CD4-positive, alpha-beta T cell treated with Interferon gamma for 1 hour (primary cell): ENCODE data around the gene MIP.
"Not testable (repeated sequence)": the region's sequence is repeated elsewhere in the genome, so short reads cannot be mapped to it uniquely, and the experiment has no call there.

Experiments
- DNase-seq: peaks from one replicate; pipeline ENCODE4 v3.0.0-alpha.2; 2020

MIP gene

DNA sequence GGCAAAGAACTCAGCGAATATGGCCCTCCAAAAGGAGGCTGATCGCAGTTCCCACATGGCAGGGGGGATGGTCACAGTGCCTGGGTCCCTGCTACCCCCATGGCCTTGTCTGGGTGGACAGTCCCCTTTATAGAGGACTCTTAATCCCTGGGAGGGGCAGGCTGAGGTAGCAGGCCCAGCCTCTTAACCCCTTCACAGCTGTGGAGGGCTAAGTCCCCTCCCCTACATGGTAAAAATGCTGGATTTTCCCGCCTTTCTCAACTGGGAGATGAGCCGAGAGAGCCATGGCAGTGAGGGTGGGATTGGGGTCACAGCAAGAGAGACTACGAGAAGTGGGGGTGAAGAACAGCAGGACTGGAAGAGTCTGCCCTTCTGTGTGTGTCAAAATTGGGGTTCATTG is at the start of gene MIP:
MIP (minus strand) TSS at position 101 of the 400 bp plus-strand sequence; CDS start at position 57, 44 bp downstream.
- no peak for DNase-seq

DNA sequence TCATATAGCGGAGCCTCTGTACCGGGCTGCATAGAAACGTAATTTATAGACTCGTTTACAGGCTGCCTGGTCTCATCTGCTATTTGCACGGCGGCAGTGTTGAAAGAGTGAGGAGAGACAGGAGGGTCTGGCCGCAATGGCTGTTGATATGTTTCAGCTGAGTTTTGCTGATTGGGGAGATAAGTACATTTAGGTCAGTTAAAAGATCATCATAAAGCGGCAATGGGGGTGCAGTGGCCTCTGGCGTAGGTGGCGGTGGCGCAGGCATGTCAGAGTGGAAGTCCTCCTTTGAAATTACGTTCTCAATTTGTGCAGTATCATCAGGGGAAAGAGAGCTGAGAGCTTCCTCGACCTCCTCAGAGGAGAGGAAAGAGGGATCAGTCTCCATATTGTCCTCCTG is 45.4 kb upstream of the MIP start:
- not testable (repeated sequence) for DNase-seq

DNA sequence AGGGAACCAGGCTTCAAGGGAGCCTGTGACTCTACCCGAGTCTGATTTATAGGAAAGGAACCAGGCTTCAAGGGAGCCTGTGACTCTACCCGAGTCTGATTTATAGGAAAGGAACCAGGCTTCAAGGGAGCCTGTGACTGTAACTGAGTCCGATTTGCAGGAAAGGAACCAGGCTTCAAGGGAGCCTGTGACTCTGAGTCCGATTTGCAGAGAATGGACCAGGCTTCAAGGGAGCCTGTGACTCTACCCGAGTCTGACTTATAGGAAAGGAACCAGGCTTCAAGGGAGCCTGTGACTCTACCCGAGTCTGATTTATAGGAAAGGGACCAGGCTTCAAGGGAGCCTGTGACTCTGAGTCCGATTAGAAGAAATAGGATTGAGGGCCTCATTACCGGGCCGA is 45.0 kb upstream of the MIP start:
- DNase-seq, result not testable (repeated sequence)

DNA sequence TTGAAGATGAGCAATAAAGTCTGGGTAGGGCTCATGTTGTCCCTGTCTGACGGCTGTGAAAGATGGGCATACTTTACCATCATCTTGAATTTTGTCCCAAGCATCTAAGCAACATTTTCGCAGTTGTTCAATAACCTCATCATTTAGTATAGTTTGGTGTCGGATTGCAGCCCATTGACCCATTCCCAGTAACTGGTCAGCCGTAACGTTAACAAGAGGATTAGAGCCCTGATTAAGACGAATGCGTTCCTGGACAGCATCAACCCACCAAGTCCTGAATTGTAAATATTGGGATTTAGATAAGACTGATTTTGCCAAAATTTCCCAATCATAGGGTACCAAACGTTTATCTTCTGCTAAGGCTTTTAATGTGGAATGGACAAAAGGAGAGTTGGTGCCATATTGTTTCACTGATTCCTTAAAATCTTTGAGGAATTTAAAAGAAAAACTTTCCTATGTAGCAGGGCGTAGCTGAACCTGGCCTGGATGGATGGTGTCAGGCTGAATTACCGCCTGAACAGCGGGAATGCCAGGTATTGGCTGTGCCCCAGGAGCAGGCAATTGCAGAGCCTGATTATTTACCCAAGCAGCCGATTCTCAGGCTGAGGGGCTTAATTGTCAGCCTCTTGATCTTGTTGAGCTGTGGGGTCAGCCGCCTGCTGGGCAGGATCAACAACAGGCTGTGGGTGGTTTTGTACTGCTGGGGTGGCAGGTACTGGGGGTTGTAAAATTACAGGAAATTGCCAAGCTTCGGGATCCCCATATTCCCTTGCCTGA is 43.9 kb upstream of the MIP start:
- not testable (repeated sequence) for DNase-seq

DNA sequence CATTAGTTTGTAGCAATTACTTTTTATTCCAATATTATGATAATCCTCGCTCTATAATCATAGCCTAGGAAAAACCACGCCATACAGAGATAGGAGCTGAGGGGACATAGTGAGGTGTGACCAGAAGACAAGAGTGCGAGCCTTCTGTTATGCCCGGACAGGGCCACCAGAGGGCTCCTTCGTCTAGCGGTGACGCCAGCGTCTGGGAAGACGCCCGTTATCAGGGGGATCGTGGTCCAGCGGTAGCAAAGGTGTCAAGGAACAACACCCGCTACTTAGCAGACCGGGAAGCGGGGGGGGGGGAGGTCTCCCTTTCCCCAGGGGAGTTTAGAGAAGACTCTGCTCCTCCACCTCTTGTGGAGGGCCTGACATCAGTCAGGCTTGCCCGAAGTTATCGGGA is 42.2 kb upstream of the MIP start:
- peak; percentile 9 for DNase-seq

DNA sequence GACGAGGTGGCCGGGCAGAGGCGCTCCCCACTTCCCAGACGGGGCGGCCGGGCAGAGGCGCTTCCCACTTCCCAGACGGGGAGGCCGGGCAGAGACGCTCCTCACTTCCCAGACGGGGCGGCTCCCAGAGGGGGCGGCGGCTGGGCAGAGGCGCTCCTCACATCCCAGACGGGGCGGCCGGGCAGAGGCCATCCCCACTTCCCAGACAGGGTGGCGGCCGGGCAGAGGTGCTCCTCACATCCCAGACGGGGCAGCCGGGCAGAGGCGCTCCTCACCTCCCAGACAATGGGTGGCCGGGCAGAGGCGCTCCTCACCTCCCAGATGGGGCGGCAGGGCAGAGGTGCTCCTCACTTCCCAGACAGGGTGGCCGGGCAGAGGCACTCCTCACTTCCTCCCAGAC is 40.0 kb upstream of the MIP start:
- not testable (repeated sequence) for DNase-seq

DNA sequence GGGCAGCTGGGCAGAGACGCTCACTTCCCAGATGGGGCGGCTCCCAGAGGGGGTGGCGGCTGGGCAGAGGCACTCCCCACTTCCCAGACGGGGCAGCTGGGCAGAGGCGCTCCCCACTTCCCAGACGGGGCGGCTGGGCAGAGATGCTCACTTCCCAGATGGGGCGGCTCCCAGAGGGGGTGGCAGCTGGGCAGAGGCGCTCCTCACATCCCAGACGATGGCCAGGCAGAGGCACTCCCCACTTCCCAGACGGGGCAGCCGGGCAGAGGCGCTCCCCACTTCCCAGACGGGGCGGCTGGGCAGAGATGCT is 39.6 kb upstream of the MIP start:
- not testable (repeated sequence) for DNase-seq

DNA sequence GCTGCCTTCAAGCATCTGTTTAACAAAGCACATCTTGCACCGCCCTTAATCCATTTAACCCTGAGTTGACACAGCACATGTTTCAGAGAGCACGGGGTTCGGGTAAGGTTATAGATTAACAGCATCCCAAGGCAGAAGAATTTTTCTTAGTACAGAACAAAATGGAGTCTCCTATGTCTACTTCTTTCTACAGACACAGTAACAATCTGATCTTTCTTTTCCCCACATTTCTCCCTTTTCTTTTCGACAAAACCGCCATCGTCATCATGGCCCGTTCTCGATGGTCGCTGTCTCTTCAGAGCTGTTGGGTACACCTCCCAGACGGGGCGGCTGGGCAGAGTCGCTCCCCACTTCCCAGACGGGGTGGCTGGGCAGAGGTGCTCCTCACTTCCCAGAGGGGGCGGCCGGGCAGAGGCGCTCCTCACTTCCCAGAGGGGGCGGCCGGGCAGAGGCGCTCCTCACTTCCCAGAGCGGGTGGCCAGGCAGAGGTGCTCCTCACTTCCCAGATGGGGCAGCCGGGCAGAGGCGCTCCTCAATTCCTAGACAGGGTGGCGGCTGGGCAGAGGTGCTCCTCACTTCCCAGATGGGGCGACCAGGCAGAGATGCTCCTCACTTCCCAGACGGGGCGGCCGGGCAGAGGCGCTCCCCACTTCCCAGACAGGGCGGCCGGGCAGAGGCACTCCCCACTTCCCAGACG is 39.1 kb upstream of the MIP start:
- DNase-seq, result not testable (repeated sequence)

DNA sequence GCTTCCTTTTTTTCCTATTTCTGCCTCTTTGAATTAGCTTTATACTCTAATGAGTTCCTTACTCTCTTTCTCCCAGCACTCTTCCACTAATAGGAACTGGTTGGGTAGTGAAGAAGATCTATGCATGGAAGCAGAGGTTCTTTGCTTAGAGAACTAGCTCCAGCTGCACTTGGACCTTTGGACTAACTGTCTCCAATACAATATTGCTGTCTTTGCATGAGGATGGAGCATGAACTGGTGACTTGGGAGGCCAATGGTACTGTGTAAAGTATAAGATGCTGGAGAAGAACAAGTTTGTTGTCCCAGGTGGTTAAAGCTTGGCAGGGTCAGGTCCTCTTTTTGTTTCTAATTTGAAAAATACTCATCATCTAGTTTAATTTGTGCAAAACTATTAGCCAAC is 35.9 kb upstream of the MIP start:
- no peak for DNase-seq

DNA sequence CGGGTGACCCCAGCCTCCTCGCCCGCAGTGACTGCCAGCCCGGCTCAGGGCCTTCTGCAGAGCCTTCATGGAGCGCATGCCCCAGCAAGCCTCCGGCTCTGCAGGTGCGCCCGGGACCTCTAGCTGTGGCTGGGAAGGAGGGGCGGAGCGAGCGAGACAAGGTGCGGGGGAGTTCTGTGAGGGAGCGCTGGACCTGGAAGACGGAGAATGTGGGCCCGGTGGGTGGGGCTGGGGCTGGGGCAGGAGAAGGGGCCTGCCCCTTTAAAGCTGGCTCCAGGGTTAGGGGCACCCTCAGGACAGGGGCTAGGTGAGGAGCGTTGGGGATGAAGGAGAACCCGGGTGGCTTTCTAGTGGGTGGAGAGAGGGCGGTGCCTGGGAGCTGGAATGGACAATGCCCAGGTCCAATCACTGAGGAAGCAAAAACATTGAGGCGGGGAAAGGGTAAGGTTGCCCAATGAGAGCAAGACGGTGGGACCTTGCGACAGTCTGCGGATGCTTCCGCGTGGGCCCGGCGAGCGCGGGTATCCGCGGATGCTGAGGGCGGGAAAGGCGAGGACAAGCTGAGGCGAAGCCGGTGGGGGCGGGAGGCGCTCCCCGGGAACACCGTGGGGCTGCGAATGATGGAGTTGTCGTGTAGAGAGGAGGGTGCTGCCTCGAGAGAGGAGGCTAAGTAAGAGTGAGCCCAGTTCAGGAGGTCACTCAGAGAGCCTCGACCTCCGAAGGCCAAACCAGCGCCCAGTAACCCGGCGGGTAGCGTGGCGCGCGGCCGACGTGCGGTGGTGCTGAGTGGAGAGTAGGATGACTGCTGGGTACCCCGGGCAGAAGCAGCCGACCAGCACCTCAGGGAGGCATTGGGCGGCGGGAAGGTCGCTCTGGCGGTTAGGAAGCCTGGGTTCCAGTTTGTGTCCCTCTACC is 33.8 kb upstream of the MIP start, which contains the start of gene GLS2:
GLS2 (minus strand) TSS at position 121 of the 915 bp plus-strand sequence; CDS start at position 78, 43 bp downstream.
- DNase-seq, result peak; percentile 77

DNA sequence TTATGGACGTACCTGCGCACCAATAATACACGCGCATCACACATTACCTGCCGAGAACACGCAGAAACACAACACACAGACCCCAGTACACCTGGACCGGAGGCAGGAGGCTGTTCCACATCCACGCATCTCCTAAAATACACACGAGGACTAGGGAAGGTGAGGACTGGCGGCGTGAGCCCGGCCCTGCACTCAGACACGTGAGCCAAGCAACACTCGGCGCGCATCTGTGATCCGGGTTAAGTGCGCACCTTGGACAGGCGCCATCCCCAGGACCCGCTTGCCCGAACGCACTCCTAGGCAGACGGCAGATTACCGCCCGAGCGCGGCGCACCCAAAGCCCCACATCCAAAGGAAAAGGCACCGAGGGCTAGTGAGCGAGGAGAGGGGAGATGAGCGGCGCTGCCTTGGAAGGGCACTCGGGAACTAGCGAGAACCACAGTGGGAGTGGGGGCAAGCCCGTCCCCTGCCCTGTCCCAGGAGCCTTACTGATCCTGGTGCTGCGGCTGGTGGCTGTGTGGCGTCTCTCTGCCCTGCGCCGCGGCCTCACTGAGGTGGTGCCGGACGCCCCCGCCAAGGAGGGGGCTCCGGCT is 33.1 kb upstream of the MIP start:
- DNase-seq, result no peak

DNA sequence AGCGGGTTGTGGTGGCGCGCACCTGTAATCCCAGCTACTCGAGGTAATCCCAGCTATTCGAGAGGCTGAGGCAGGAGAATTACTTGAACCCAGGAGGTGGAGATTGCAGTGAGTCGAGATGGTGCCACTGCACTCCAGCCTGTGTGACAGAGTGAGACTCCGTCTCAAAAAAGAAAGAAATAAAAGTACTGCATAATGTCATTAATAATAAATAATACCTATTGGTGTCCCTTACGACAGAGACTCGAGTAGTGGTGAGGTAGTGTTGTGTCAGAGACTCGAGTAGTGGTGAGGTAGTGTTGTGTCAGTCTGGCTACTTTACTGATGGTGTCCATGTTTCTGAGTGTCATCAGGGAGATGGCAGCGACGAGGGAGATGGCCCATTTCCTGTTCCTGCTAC is 32.2 kb upstream of the MIP start:
- no peak for DNase-seq

DNA sequence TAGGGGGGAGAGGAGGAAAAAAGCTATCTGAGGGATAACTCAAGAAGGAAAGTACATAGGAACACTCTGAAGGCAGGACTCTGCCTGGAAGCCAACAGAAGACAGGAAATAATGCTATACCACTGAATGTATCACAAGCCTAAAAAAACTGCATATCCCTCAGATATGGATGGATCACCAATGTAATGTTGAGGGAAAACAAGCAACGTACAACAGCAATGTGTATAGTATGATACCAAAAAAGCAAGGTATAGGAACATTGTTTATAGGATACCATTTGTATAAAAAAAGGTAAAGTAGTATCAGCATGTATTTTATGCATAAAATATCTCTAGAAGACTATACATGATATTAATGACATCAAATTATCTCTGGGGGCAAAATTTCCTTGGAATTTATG is 30.1 kb upstream of the MIP start:
- DNase-seq, result no peak

DNA sequence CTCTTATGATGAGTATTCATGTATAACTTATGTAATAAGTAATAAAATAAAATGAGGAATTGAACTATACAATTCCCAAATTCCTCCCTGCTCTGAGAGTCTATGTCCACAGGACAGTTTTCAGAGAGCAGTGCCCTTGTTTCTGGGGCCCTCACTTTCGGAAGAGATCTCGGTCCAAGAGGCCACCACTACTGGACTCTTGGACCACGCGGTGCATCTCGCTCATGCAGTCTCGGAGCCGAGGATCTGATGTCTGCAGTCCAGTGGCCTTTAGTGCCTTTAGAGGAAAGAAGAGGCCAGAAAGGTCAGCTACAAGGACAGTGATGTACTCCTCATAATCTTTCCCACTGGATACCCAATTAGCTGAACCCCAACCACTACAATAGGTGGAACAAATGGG is 25.2 kb upstream of the MIP start:
- DNase-seq, result no peak

DNA sequence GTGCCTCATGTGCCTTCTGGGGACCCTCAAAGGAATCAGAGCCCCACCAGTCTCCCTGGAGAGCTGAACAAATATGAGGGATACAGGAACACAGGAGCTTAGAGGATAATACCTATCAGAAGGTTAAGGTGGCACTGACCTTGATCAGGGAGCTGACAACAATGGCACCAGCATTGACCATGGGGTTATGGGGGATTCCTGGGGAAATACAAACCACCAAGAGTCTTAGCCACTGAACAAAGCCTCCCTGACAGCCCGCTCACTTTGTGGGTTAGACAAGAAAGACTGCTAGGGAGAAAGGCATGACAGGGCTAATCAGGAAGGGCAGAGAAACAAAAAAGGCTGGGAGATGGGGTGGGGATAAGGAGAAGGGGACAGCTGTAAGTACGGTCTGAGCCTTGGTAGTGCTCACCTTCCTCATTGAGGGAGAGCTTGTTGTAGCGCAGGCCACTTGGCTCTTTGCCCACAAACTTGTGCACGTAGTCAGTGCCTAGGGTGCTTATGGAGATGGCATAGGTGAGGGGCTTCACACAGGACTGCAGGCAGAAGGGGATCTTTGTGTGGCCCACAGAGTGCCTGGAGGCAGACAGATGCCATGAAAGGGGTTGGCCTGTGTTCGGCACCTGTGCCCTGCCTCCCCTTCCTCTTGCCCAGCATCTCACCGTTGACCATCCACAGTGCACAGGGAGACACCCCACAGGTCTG is 23.2 kb upstream of the MIP start:
- no peak for DNase-seq

DNA sequence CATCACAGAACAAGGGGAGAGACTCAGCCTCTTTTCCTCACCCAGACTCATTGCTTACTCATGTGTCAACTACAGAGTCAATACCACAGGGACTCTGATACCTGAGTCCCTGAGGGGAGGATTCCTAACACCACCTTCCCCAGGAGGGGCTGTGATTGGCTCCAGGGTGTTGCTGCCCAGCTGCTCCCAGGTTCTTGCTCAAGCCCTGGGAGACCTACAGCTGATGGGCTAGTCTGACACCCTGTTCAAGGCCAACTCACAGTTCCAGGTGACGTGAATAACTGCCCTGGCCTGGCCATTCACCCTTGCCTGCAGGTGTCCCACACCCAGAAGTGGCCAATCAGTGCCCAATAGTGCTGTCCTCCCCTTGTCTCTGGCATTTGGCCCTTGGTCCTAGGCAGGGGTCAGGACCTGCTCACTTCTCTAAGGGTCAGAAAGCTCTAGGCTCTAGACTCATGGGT is 22.5 kb upstream of the MIP start:
- DNase-seq, result no peak

DNA sequence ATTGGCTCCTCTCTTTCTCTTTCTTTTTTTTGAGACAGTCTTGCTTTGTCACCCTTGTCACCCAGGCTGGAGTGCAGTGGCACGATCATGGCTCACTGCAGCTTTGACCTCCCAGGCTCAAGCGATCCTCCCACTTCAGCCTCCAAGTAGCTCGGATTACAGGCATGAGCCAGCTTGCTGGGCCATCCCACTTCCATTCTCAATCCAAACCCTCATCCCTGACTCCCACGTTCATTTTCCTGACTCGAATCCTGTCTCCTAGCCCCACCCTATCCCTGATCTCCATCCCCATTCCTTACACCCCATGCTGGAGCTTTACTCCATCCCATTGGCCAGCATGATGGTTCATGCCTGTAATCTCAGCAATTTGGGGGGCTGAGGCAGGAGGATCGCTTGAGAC is 21.7 kb upstream of the MIP start:
- no peak for DNase-seq

DNA sequence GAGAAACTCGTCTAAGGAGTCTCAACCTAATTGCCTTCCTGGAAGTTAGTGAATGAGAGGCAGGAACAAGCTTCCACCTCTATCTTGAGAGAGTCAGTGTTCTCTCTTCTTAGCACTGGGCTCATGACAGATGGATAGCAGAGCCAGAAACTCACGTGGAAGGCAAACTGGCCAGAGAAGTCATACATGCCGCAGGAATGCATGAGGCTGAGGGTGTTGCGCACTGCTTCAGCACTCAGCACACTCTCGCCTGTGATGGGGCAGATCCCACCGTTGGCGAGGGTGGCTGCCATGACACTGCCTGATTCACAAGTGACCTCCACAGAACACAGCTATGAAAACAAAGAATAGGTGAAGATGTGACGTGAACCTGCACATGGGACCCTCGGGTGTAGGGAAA is 19.9 kb upstream of the MIP start:
- no peak for DNase-seq

DNA sequence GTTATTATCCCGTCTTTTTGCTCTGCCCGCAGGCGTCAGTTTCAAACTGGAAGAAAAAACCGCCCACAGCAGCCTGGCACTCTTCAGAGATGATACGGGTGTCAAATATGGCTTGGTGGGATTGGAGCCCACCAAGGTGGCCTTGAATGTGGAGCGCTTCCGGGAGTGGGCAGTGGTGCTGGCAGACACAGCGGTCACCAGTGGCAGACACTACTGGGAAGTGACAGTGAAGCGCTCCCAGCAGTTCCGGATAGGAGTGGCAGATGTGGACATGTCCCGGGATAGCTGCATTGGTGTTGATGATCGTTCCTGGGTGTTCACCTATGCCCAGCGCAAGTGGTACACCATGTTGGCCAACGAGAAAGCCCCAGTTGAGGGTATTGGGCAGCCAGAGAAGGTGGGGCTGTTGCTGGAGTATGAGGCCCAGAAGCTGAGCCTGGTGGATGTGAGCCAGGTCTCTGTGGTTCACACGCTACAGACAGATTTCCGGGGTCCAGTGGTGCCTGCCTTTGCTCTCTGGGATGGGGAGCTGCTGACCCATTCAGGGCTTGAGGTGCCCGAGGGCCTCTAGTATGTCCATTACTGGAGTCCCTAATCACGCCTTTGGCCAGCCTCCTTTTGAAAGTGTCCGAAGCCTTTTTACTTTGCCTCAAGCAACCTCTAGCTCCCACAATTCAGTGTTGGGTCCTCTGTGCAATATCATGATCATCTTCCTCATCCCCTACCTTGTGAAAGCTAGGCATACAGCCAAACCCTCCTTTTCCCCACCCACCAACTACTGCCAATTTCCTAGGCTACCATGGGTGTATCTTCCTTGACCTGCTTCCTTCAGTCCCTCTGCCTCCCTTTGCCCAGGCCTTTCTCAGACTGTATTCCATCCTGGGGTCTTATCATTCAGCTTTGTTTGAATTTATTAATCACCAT is 14.8 kb upstream of the MIP start:
- no peak for DNase-seq

DNA sequence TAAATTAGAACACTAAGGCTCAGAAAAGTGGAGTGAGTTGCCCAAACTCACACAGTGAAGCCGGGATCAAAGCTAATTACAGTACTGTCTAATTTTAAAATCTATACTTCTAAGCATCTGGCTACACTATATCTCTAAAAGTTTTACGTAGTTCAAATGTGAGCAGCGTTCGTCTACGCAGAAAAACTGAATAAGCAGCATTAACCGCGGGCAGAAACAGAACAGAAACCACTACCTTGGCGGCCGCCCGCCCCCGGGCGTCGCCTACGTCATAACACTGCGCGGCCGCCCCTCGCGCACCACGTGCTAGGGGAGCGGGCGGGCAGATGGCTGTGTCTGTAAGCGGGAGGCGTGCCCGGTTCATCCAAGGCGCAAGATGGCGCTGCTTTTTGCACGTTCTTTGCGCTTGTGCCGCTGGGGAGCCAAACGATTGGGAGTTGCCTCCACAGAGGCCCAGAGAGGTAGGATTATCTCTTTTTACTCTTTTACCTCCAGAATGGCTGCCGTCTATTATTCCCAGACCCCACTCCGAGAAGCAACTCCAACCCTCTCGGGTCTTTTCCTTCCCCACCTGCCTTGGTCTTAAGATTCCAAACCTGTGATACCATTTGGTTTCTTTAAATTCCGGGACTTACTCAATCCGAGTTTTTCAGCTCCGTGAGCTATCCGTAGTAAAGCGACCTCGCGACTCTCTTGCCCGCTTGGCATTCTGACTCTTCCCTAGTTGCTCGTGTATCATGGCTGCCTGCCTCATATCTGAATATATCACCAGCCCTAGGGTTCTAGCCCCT is 14.0 kb upstream of the MIP start, which contains the start of gene SPRYD4:
SPRYD4 (plus strand) TSS at position 363 of the 791 bp plus-strand sequence; CDS start at position 377, 14 bp downstream.
- DNase-seq, result peak; percentile 95
